Neural progenitor cell (in vitro differentiated cells): Measurements from ENCODE around the gene TUBGCP3. TPM values are rescaled to one million over a fixed set of nuclear protein-coding genes. Genes with fewer than 3 reads are reported as not detected.

Experiments used
- DNase-seq: peaks from one replicate; pipeline ENCODE4 v3.0.0-alpha.2; 2016; ENCODE audit warnings: low spot score
- H2AFZ ChIP-seq: fragments of 200-600 bp; sonication (generic); replicated peaks from 2 replicates; pipeline ENCODE4 v1.6.1; 2016; ENCODE audit warnings: antibody characterized with exemption
- H3F3A ChIP-seq: fragments of 200-600 bp; sonication (generic); 2 replicates; pipeline ENCODE4 v1.6.1; 2016; ENCODE audit warnings: antibody characterized with exemption, low read depth
- H3K27ac ChIP-seq: fragments of 200-600 bp; sonication (generic); 2 replicates; pipeline ENCODE4 v1.5.1; 2016; ENCODE audit warnings: mild to moderate bottlenecking
- H3K27me3 ChIP-seq: fragments of 200-600 bp; sonication (generic); 2 replicates; pipeline ENCODE4 v1.6.1; 2016; ENCODE audit warnings: mild to moderate bottlenecking, moderate library complexity
- H3K36me3 ChIP-seq: fragments of 200-600 bp; sonication (generic); 2 replicates; pipeline ENCODE4 v1.5.1; 2016
- H3K4me1 ChIP-seq: fragments of 200-600 bp; sonication (generic); 2 replicates; pipeline ENCODE4 v1.6.1; 2016; ENCODE audit warnings: mixed run types
- H3K4me2 ChIP-seq: fragments of 200-600 bp; sonication (generic); 2 replicates; pipeline ENCODE4 v1.6.1; 2016
- H3K4me3 ChIP-seq: fragments of 200-600 bp; sonication (generic); 2 replicates; pipeline ENCODE4 v1.5.1; 2016
- H3K79me2 ChIP-seq: fragments of 200-600 bp; sonication (generic); 2 replicates; pipeline ENCODE4 v1.6.1; 2016; ENCODE audit warnings: low read depth
- H3K9ac ChIP-seq: fragments of 200-600 bp; sonication (generic); 2 replicates; pipeline ENCODE4 v1.6.1; 2016
- H3K9me3 ChIP-seq: fragments of 200-600 bp; sonication (generic); 2 replicates; pipeline ENCODE4 v1.5.1; 2016; ENCODE audit warnings: low read depth
- H4K20me1 ChIP-seq: fragments of 200-600 bp; sonication (generic); 2 replicates; pipeline ENCODE4 v1.6.1; 2016; ENCODE audit warnings: low read depth
- H3K27ac Mint-ChIP-seq: 3 replicates; pipeline ENCODE4 v1.8.0; 2021; ENCODE audit warnings: mixed read lengths
- H3K27me3 Mint-ChIP-seq: 2 replicates; pipeline ENCODE4 v1.8.0; 2022; ENCODE audit warnings: low read depth, mild to moderate bottlenecking, inconsistent platforms, moderate library complexity, mixed read lengths; ENCODE audit not compliant: insufficient read depth
- H3K36me3 Mint-ChIP-seq: 3 replicates; pipeline ENCODE4 v1.8.0; 2021; ENCODE audit warnings: mixed read lengths
- H3K4me1 Mint-ChIP-seq: 3 replicates; pipeline ENCODE4 v1.8.0; 2021; ENCODE audit warnings: mixed read lengths
- H3K4me3 Mint-ChIP-seq: 3 replicates; pipeline ENCODE4 v1.8.0; 2021; ENCODE audit warnings: mild to moderate bottlenecking, moderate library complexity, mixed read lengths
- H3K9me3 Mint-ChIP-seq: 3 replicates; pipeline ENCODE4 v1.8.0; 2020; ENCODE audit warnings: mixed read lengths
- CTCF ChIP-seq: fragments of 200-600 bp; sonication (generic); IDR thresholded peaks from 2 replicates; pipeline ENCODE4 v1.5.1; 2017; ENCODE audit warnings: antibody characterized with exemption, mild to moderate bottlenecking
- EZH2 ChIP-seq: fragments of 200-600 bp; sonication (generic); IDR thresholded peaks from 2 replicates; pipeline ENCODE4 v1.6.1; 2017; ENCODE audit warnings: antibody characterized with exemption, mild to moderate bottlenecking, moderate library complexity
- EZH2phosphoT487 ChIP-seq: fragments of 200-600 bp; sonication (generic); IDR thresholded peaks from 2 replicates; pipeline ENCODE4 v1.6.1; 2017; ENCODE audit warnings: antibody characterized with exemption
- total RNA-seq: library from RNA; depleted of rRNA; stranded (reverse); fragments of >200 nt; gene quantifications from 2 replicates; pipeline ENCODE4 v1.2.3, GENCODE V29; 2015; ENCODE audit warnings: low replicate concordance

The TUBGCP3 gene
- total RNA-seq, 1 donor from 2014 or later: 33.6 TPM

- Histone ChIP-seq H3K4me1 (peaks cover 13% of the 10 kb centered on the region), H4K20me1 (no peaks in the 10 kb centered on the region), H3F3A (peaks cover 4% of the 10 kb centered on the region), H3K79me2 (no peaks in the 10 kb centered on the region), H3K36me3 (no peaks in the 10 kb centered on the region), H3K4me3 (no peak overlapping the region), H3K9ac (no peak overlapping the region), H3K27ac (no peak overlapping the region), H3K27me3 (peaks cover 30% of the 10 kb centered on the region), H3K9me3 (peaks cover 4% of the 10 kb centered on the region), H2AFZ (no peak overlapping the region), H3K4me2 (peak overlapping the region; percentile 23)
- Mint-ChIP-seq H3K4me3 (no peak overlapping the region), H3K36me3 (peaks cover 7% of the 10 kb centered on the region), H3K4me1 (peaks cover 37% of the 10 kb centered on the region), H3K27ac (no peak overlapping the region), H3K9me3 (peaks cover 15% of the 10 kb centered on the region), H3K27me3 (peaks cover 24% of the 10 kb centered on the region)
- TF ChIP-seq EZH2phosphoT487: no peak
- peak; percentile 29 for DNase-seq
These were observed 145.4 kb downstream of the TUBGCP3 start for GRCh38 chr13:112442483-112443090.

- peaks cover 7% of the 10 kb centered on the region for H3K36me3 Mint-ChIP-seq
- DNase-seq: no peak
These were observed 146.1 kb downstream of the TUBGCP3 start for GRCh38 chr13:112441779-112442310.

GRCh38 chr13:112441226-112441625, 146.7 kb downstream of the TUBGCP3 start:
- Histone ChIP-seq H3K27ac (no peak overlapping the region), H3K9ac (no peak overlapping the region), H3K27me3 (peaks cover 30% of the 10 kb centered on the region), H3K36me3 (no peaks in the 10 kb centered on the region), H4K20me1 (no peaks in the 10 kb centered on the region), H3K4me1 (peaks cover 13% of the 10 kb centered on the region), H3K4me3 (no peak overlapping the region), H3K4me2 (no peak overlapping the region), H3K79me2 (no peaks in the 10 kb centered on the region), H2AFZ (no peak overlapping the region), H3F3A (peaks cover 4% of the 10 kb centered on the region), H3K9me3 (peaks cover 4% of the 10 kb centered on the region)
- no peak for DNase-seq
- Mint-ChIP-seq H3K27me3 (peaks cover 25% of the 10 kb centered on the region), H3K27ac (no peak overlapping the region), H3K4me1 (peaks cover 34% of the 10 kb centered on the region), H3K9me3 (peaks cover 23% of the 10 kb centered on the region), H3K36me3 (peaks cover 7% of the 10 kb centered on the region), H3K4me3 (no peak overlapping the region)
- no peak for TF ChIP-seq EZH2phosphoT487
- no peak for TF ChIP-seq CTCF
- TF ChIP-seq EZH2: no peak

More at GRCh38 chr13:112441779-112442310, 146.1 kb downstream of the TUBGCP3 start:
- TF ChIP-seq EZH2phosphoT487: no peak
- TF ChIP-seq EZH2: no peak
- no peak for TF ChIP-seq CTCF
- Histone ChIP-seq H3K9ac (no peak overlapping the region), H4K20me1 (no peaks in the 10 kb centered on the region), H2AFZ (no peak overlapping the region), H3K36me3 (no peaks in the 10 kb centered on the region), H3F3A (peaks cover 4% of the 10 kb centered on the region), H3K27ac (no peak overlapping the region), H3K4me3 (no peak overlapping the region), H3K4me2 (no peak overlapping the region), H3K9me3 (peaks cover 4% of the 10 kb centered on the region), H3K27me3 (peaks cover 30% of the 10 kb centered on the region), H3K79me2 (no peaks in the 10 kb centered on the region), H3K4me1 (peaks cover 13% of the 10 kb centered on the region)
- no peak overlapping the region for H3K27ac Mint-ChIP-seq
- H3K4me1 Mint-ChIP-seq: peaks cover 34% of the 10 kb centered on the region
- H3K4me3 Mint-ChIP-seq: no peak overlapping the region
- H3K27me3 Mint-ChIP-seq: peaks cover 24% of the 10 kb centered on the region
- peaks cover 17% of the 10 kb centered on the region for H3K9me3 Mint-ChIP-seq

GRCh38 chr13:112438515-112438914, 149.4 kb downstream of the TUBGCP3 start:
- H3K36me3 ChIP-seq: no peaks in the 10 kb centered on the region
- no peaks in the 10 kb centered on the region for H4K20me1 ChIP-seq
- H3K4me3 ChIP-seq: no peak overlapping the region
- H3K27ac ChIP-seq: no peak overlapping the region
- no peak overlapping the region for H3K4me2 ChIP-seq
- Mint-ChIP-seq H3K27me3 (peaks cover 23% of the 10 kb centered on the region), H3K4me3 (no peak overlapping the region), H3K4me1 (peaks cover 26% of the 10 kb centered on the region), H3K36me3 (peaks cover 7% of the 10 kb centered on the region), H3K9me3 (peaks cover 23% of the 10 kb centered on the region), H3K27ac (no peak overlapping the region)
- H2AFZ ChIP-seq: no peak overlapping the region
- H3K9ac ChIP-seq: no peak overlapping the region
- H3K9me3 ChIP-seq: peaks cover 4% of the 10 kb centered on the region
- no peaks in the 10 kb centered on the region for H3K79me2 ChIP-seq
- peaks cover 4% of the 10 kb centered on the region for H3F3A ChIP-seq
- TF ChIP-seq EZH2 (no peak), CTCF (no peak), EZH2phosphoT487 (no peak)
- H3K4me1 ChIP-seq: peaks cover 9% of the 10 kb centered on the region
- peaks cover 8% of the 10 kb centered on the region for H3K27me3 ChIP-seq
- no peak for DNase-seq
